NCI-H524 treated with DMSO at 0.1 percent for 48 hours (cell line): ENCODE results near the gene SERGEF.
A peak's percentile ranks its signal among the peaks of the same experiment; 100 is the strongest.
"Not testable (repeated sequence)": the region's sequence is repeated elsewhere in the genome, so short reads cannot be mapped to it uniquely, and the experiment has no call there.

Source experiments
- DNase-seq: peaks from one replicate; lab custom pipeline; 2025; lab: John Stamatoyannopoulos, UW

SERGEF gene

GRCh38 chr11:17906436-17906835 is 106.4 kb downstream of the SERGEF start:
- no peak for DNase-seq

- DNase-seq, result no peak
Measured at GRCh38 chr11:17905477-17905876, 107.4 kb downstream of the SERGEF start.

- no peak for DNase-seq
Measured at GRCh38 chr11:17901481-17901880, 111.4 kb downstream of the SERGEF start.

GRCh38 chr11:17898782-17899181 is 114.1 kb downstream of the SERGEF start:
- DNase-seq, result no peak

- DNase-seq, result no peak
Measured at GRCh38 chr11:17898071-17898470, 114.8 kb downstream of the SERGEF start.

- DNase-seq, result no peak
Measured at GRCh38 chr11:17897495-17897894, 115.4 kb downstream of the SERGEF start.

GRCh38 chr11:17896496-17897151 is 116.2 kb downstream of the SERGEF start:
- DNase-seq, result not testable (repeated sequence)

- DNase-seq, result no peak
Measured at GRCh38 chr11:17894929-17895658, 117.8 kb downstream of the SERGEF start.

- no peak for DNase-seq
Measured at GRCh38 chr11:17892409-17892808, 120.4 kb downstream of the SERGEF start.

- no peak for DNase-seq
Measured at GRCh38 chr11:17890325-17890724, 122.5 kb downstream of the SERGEF start.

- DNase-seq, result no peak
Measured at GRCh38 chr11:17887779-17888178, 125.1 kb downstream of the SERGEF start.

- no peak for DNase-seq
Measured at GRCh38 chr11:17883946-17884345, 128.9 kb downstream of the SERGEF start.

GRCh38 chr11:17883057-17883456 is 129.8 kb downstream of the SERGEF start:
- DNase-seq, result no peak

GRCh38 chr11:17878743-17879142 is 134.1 kb downstream of the SERGEF start:
- DNase-seq, result no peak

GRCh38 chr11:17877886-17878285 is 135.0 kb downstream of the SERGEF start:
- DNase-seq, result no peak

GRCh38 chr11:17876827-17877226 is 136.0 kb downstream of the SERGEF start:
- DNase-seq, result no peak

GRCh38 chr11:17875891-17876290 is 137.0 kb downstream of the SERGEF start:
- no peak for DNase-seq

- DNase-seq, result no peak
Measured at GRCh38 chr11:17873586-17873985, 139.3 kb downstream of the SERGEF start.

- not testable (repeated sequence) for DNase-seq
Measured at GRCh38 chr11:17868398-17868797, 144.4 kb downstream of the SERGEF start.

- no peak for DNase-seq
Measured at GRCh38 chr11:17867341-17867740, 145.5 kb downstream of the SERGEF start.

GRCh38 chr11:17865765-17866428 is 146.9 kb downstream of the SERGEF start:
- peak; percentile 64 for DNase-seq

- DNase-seq, result peak; percentile 19
Measured at GRCh38 chr11:17864478-17864941, 148.3 kb downstream of the SERGEF start.
